GM20431 (cell line): Measurements from ENCODE around the gene SCARF2.

Experiments
- in situ Hi-C: fragments of 300-500 bp; cut with MseI, MboI; formaldehyde crosslinking; loops from one replicate; pipeline ENCODE4 v1.15.0; 2020; ENCODE audit warnings: low sequenced_read_pairs; ENCODE audit not compliant: unreplicated experiment

The SCARF2 gene

GRCh38 chr22:20440637-20441591, 3.3 kb upstream of the SCARF2 start:
- in situ Hi-C loops = no loop called here

DNA sequence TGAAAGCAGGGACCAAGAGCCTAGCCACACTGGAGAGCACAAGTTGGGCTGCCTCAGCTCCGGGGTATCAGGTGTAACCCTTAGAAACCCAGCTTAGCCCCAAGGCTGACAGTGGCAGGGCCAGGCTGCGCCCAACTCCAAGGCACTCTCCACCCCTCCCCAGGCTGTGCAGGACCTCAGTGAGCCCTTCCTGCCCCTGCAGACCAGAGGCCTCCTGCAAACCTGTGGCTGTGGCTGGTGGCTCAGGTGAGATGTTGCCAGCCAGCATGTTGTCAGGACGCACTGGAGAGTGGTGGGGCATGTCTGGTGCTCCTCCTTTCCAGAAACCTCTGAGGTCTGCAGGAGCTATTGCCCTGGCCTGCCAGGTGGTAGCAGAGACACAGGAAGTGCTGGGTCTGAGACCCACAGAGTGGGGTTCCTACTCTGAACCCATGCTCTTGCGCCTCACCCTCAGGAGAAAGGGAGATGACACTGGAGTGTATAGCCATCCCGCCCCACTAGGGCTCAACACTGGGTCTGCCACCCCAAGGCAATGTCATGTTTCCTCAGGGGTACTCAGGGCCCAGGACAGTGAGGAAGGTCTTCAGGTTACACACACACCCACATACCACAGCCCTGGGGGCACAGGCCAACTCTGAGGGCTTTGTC, 2.4 kb upstream of the SCARF2 start:
- in situ Hi-C loops = no loop called here

DNA sequence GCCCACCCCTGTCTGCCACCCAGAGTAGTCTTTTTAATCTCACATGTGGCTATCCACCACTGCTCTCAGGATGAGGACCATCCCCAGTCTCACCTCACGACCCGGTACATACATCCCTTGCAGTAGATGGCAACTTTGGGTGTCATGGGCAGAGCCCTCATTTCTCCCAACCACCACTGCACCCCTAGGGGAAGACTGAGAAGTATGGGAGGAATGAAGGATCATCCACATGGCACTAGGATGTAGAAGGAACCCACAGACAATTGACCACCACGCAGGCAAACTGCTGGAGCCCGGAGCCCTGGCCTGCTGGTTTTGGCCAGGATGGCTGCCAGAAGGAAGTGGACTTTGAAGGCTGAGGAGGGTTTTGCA, 1.9 kb upstream of the SCARF2 start:
- in situ Hi-C loops = no loop called here

DNA sequence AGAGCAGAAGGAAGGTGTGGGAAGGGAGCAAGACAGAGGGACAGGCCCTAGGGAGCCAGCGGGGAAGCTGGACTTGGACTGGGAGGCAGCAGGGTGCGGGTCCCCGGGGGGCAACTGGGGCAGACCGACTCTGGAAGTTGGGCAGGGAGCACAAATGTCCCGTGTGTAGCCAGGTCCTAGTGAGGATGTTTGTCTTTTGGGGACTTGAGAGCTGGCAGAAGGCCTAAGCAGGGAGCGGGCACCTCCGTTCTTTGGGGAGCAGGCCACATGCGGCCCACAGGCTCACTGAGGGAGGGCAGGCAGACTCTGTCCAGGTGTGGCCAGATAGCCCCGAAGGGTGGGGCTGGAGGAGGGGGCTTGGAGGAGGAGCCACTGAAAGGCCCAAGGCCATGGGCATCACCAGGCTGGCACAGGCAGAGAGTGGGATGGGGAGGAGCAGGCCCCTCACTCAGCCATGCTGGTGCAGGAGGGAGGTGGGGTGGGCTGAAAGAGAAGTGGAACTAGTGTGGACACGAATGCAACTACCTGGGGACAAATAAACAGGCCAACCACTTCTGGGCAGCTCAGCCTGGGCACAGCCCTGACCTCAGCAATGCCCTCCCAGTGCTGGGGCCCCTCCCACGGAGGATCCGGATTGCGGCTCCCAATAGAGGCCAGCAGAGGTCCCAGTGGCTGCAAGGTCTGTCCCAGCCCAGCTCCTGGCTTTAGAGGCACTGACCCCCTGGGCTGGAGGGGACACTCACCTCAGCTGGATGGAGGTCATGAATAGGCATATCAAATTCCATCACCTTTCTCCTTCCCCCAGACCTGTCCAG, 1.3 kb upstream of the SCARF2 start:
- in situ Hi-C loops = no loop called here

DNA sequence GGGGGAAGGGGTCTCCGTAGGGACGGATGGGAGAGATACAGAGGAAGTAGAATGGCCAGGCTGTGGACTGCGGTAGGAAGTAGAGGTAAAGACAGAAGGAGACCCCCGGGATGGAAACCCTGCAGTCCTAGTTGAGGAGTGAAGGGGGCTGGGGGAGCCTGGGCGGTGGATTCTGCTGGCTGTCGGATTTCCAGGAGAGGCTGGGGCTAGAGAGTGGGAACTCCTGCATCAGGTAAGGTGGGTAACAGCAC, 727 bp upstream of the SCARF2 start:
- in situ Hi-C loops = no loop called here

DNA sequence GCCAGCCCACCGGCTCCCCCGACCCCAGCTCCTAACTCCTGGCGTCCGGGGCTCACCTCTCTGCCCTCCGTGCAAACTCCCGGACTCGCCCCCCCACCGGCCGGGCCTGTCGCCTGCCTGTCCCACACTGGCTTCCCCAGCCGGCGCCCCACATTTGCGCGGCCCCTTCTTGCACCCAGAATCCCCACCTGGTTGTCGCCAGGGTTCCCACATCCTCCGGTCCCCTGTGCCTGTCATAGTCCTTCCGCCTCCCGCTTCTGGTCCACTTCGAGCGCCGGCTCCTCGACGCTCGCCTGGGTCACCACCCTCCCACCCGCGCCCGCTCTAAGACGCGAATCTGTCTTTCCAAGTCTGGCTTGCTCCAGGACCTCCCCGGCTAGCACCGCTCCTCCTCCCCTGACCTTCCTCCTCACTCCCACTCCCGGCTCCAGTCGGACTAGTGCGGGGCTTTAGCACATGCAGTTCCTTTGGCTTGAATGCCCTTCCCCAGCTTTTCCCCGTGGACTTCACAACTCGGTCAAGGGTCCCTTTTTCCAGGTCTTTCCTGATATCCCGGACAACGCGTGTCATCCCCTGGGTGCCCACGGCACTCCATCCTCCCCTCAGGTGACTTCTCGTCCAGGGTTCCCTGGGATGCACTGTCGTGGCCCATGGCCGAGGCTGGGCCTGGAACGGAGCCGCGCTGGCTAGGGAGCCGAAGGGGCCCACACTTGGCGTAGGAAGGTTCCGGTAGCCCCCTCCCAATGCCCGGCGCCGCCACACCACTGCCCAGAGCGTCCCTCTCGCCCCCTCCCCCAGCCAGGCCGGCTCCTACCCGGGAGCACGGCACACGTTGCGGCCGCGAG, 635 bp downstream of the SCARF2 start:
- in situ Hi-C loops = no loop called here

- in situ Hi-C loops = no loop called here
These were observed 1.3 kb downstream of the SCARF2 start for GRCh38 chr22:20436307-20436767.

DNA sequence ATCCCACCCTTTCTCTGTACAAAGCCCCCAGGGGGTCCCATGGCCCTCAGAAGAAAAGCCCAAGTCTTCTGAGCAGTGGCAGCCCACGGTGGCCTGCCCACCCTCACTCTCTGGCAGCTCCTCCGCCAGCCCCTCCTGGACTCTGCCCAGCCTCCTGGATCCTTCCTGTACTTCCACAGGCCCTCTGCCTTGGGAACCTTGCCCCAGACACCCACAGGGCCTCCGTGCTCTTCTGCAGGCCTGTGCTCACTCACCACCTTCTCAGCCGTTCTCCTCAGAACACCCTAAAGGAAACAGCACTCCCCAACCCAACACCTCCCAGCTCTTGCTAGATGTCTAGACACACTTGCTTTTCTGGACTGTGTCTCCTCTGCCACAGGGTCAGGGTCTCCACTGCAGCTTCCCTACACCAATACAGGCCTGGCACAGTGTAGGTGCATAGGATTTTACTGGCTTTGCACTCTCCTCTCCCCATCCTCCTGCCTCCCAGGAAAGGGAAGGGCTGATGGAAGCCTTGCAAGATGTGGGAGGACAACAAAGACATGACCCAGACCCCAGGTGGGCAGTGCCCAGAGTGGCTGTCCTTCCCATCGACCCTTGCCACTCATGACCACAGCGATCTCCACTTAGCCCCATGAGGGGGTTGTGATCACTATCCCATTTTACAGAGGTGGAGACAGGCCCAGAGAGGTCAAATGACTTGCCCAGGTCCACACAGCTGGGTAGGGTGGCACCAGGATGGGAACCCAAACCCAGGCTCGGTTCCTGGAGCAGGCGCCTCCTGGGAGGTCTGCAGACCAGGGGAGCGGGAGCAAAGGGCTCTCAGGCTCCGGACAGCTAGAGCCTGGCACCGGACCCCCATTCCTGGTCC, 2.0 kb downstream of the SCARF2 start:
- in situ Hi-C loops = no loop called here

DNA sequence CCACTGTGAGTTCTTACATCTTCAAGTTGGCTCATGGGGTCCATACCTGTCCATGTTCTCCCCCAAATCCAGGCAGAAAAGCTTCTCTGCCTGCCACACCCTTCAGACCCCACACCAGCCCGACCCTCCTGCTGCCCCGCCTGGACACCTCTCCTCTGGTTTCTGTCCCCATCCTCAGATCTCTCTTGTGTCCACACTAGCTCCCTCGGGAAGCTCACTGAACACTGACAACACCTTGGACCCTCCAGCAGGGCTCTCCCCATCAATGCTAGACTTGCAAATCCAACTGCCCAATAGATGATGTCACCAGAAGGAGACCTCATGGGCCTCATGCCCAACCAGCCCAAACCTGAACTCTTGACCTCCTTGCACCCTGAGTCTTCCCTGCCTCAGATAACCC, 2.9 kb downstream of the SCARF2 start:
- in situ Hi-C loops = no loop called here

- in situ Hi-C loops = no loop called here
These were observed 3.3 kb downstream of the SCARF2 start for GRCh38 chr22:20434264-20434751.

GRCh38 chr22:20433686-20434241, 3.9 kb downstream of the SCARF2 start:
- in situ Hi-C loops = no loop called here

DNA sequence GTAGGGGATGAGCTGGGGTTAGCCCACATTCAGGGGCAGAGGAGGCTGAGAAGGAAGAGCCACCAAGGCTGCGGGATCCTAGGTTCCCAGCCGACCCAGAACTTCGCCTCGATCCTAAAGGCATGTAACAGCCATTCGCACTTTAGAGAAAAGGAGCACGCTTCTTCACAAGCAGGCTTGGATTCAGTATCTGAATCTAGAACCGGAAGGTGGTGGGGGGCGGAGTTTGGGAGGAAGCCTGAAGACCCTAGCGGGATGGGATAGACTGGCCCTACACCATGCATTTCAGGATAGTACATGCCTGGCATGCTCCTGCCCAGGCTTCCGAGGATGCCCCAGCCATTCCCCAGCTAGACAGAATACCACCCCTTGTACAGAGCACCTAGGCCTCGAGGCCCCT, 4.4 kb downstream of the SCARF2 start:
- in situ Hi-C loops = no loop called here

DNA sequence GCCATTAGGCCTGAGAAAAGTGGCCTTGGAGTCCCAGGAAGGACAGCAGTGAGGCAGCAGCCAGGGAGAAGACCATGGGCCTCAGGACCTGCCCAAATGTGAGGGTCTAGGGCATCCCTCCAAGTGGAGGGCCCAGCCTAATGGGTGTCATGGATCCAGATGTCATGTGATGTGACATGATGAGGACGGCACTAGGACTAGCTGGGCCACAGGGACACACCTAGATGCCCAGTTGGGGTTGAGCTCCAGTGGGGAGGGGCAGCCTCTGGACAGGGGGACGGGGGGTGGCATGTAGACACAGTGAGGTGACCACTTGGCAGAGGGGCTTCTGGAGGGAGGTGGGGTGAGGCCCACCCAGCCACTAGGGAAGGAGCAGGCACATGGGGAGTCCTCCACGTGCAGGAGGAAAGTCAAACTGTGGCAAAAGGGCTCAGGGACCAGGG, 5.4 kb downstream of the SCARF2 start:
- in situ Hi-C loops = no loop called here

DNA sequence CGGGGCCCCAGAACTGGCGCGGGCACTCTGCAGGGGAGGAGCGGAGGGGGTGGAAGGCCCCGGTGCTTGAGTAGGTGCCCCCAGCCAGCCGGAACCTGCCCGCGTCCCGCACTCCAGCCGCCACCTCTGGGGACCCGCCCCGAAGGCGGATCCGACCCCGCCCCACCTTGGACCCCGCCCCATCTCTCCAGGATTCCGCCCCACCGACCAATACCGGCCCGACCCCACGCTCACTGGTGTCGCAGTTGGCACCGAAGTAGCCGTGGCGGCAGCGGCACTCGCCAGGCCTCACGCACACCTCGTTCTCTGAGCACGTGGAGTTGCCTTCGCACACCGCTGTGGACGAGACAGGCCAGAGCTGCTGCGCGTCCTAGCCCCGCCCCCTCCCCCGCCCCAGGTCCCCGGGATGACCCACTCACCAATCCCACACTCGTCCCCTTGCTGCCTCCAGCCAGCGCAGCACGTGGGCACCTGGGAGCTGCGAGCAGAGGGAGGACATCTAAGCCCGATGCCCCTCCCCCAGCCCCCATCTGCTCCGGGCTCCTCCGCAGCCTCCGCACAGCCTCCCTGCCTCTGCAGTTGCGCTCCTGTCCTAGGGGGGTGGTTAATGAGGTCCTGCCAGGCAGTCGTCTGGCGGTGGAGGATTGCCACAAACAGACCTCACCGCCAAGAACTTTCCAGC, 6.0 kb downstream of the SCARF2 start:
- in situ Hi-C loops = no loop called here

- in situ Hi-C loops = no loop called here
These were observed 6.7 kb downstream of the SCARF2 start for GRCh38 chr22:20430720-20431510.

- in situ Hi-C loops = no loop called here
These were observed 7.4 kb downstream of the SCARF2 start for GRCh38 chr22:20430101-20430719.
